Vagina (tissue), 2 donors: ENCODE data around the gene DLG5. TPM values are rescaled to one million over a fixed set of nuclear protein-coding genes. Genes with fewer than 3 reads are reported as not detected.

ENCODE experiments used
- DNase-seq, 2 donors: peaks; one replicate each; pipeline ENCODE4 v3.0.0-alpha.2; 2017; ENCODE audit errors: extremely low spot score in 2 of 2
- H3K27ac ChIP-seq: fragments of 200-600 bp; sonication (generic); one replicate; pipeline ENCODE4 v1.5.1; 2019
- H3K27me3 ChIP-seq: fragments of 200-600 bp; sonication (generic); one replicate; pipeline ENCODE4 v1.5.1; 2019
- H3K36me3 ChIP-seq, 2 donors: fragments of 200-600 bp; sonication (generic); one replicate each; pipeline ENCODE4 v1.5.1; 2017 to 2019
- H3K4me1 ChIP-seq: fragments of 200-600 bp; sonication (generic); one replicate; pipeline ENCODE4 v1.5.1; 2019
- H3K4me3 ChIP-seq, 2 donors: fragments of 200-600 bp; sonication (generic); 1 replicate in 1 of 2; 2 replicates in 1 of 2; pipeline ENCODE4 v1.5.1; 2016 to 2019
- H3K9me3 ChIP-seq: fragments of 200-600 bp; sonication (generic); one replicate; pipeline ENCODE4 v1.5.1; 2019
- POLR2A ChIP-seq, 2 donors: fragments of 450-650 bp; IDR thresholded peaks; one replicate each; pipeline ENCODE4 v1.6.1; 2017; ENCODE audit warnings: antibody characterized with exemption in 2 of 2, mild to moderate bottlenecking in 2 of 2, moderate library complexity in 2 of 2
- POLR2AphosphoS5 ChIP-seq, 2 donors: sonication (generic); formaldehyde crosslinking; IDR thresholded peaks; one replicate each; pipeline ENCODE4 v1.9.0; 2017; ENCODE audit warnings: antibody characterized with exemption in 2 of 2, mild to moderate bottlenecking in 2 of 2, low read depth in 1 of 2; ENCODE audit not compliant: insufficient read depth in 1 of 2
- intact Hi-C: fragments of 100-400 bp; cut with DNase I; formaldehyde crosslinking; loops from one replicate; pipeline ENCODE4 v1.15.1; 2023
- total RNA-seq: library from RNA; depleted of rRNA; stranded (reverse); fragments of >200 nt; gene quantifications from one replicate; pipeline ENCODE4 v1.2.3, GENCODE V29; 2016
- TF ChIP-seq, protein P1 (sequence below), 3 experiments: fragments of 450-650 bp in 2 of 3; fragments of 200-600 bp in 1 of 3; sonication (generic) in 1 of 3; IDR thresholded peaks; one replicate each; pipeline ENCODE4 v1.5.1; 2017 to 2019; ENCODE audit warnings: antibody characterized with exemption in 3 of 3, mild to moderate bottlenecking in 2 of 3, moderate library complexity in 2 of 3

The DLG5 gene
- total RNA-seq, 1 donor from 2014 or later = 57.5 TPM

DNA sequence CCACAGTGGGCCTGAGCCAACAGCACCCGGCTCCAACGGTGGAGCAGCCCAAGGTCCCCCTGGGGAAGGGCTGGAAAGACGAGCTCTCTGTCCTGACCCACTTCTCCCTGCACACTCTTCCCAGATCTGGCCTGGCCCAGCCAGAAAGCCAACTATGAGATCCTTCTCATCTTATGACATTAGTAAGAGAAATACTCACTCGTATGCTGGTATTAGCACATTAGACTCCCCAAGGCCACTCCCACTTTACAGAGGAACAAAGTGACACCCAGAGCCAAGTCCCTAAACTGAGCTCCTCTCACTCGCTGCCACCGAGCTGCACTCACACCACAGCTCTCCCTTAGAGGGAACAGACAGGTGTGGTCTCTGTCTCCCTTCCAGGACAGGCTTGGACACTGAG, 24.8 kb downstream of the DLG5 start:
- Histone ChIP-seq H3K27ac (peak overlapping the region; percentile 46), H3K27me3 (no peaks in the 10 kb centered on the region), H3K9me3 (no peaks in the 10 kb centered on the region), H3K4me3 (no peak overlapping the region), H3K36me3 (no peaks in the 10 kb centered on the region), H3K4me1 (peaks cover 70% of the 10 kb centered on the region)
- intact Hi-C loops = no loop called here
- DNase-seq = no peak
- TF ChIP-seq POLR2A (IDR thresholded peaks at IDR 0.05) (no peak), POLR2AphosphoS5 (IDR thresholded peaks at IDR 0.05; ENCODE audit: insufficient read depth in 1 of 2, low read depth in 1 of 2) (no peak)
- TF ChIP-seq, protein P1, sequence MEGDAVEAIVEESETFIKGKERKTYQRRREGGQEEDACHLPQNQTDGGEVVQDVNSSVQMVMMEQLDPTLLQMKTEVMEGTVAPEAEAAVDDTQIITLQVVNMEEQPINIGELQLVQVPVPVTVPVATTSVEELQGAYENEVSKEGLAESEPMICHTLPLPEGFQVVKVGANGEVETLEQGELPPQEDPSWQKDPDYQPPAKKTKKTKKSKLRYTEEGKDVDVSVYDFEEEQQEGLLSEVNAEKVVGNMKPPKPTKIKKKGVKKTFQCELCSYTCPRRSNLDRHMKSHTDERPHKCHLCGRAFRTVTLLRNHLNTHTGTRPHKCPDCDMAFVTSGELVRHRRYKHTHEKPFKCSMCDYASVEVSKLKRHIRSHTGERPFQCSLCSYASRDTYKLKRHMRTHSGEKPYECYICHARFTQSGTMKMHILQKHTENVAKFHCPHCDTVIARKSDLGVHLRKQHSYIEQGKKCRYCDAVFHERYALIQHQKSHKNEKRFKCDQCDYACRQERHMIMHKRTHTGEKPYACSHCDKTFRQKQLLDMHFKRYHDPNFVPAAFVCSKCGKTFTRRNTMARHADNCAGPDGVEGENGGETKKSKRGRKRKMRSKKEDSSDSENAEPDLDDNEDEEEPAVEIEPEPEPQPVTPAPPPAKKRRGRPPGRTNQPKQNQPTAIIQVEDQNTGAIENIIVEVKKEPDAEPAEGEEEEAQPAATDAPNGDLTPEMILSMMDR (IDR thresholded peaks at IDR 0.05) = no peak

DNA sequence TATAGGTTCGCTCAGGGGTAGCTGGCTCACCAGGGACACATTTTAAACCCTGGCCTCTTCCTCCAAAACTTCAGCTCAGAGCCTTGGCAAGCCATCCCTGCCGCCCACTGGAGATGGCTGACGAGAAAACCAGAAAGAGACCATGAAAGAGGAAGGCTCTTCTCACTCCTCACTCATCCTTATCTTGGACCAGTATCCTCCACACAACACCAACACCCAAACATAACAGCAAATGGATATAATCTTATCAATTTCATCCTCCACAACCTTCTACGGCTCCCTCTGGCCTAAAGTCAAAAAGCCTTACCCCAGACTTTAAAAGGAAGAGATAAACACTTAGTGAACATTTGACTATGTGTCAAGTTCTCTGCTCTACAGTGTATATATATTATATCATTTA, 26.9 kb downstream of the DLG5 start:
- no peak for DNase-seq
- H3K4me3 ChIP-seq = no peak overlapping the region
- TF ChIP-seq, protein P1 (IDR thresholded peaks at IDR 0.05) = no peak
- TF ChIP-seq POLR2AphosphoS5 (IDR thresholded peaks at IDR 0.05; ENCODE audit: insufficient read depth in 1 of 2, low read depth in 1 of 2) (no peak), POLR2A (IDR thresholded peaks at IDR 0.05) (no peak)
- H3K27me3 ChIP-seq = no peaks in the 10 kb centered on the region
- H3K36me3 ChIP-seq = no peaks in the 10 kb centered on the region
- H3K4me1 ChIP-seq = peaks cover 71% of the 10 kb centered on the region
- no peaks in the 10 kb centered on the region for H3K9me3 ChIP-seq
- intact Hi-C loops = no loop called here
- peak overlapping the region; percentile 66 for H3K27ac ChIP-seq

DNA sequence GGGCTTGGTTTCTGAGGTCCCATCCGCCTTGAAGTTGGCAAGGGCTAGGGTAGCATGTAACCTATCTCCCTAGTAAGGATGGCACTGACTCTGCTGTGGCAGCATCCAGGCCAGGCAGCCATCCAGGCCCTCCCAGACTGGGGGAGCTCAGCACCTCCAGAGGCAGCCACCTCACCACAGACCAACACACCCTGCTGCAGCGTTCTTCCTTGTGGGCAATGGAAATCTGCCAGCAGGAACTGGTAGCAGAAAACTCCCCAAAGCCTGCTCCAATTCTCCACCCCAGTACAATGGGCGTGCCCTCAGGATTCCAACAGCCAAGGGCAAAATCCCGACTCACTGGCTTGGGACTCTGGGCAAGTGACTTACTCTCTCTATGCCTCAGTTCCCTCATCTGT, 27.5 kb downstream of the DLG5 start:
- Histone ChIP-seq H3K27me3 (no peaks in the 10 kb centered on the region), H3K4me1 (peaks cover 75% of the 10 kb centered on the region), H3K9me3 (no peaks in the 10 kb centered on the region), H3K4me3 (no peak overlapping the region), H3K27ac (peak overlapping the region; percentile 66), H3K36me3 (no peaks in the 10 kb centered on the region)
- intact Hi-C loops = no loop called here
- TF ChIP-seq, protein P1 (IDR thresholded peaks at IDR 0.05) = no peak
- TF ChIP-seq POLR2A (IDR thresholded peaks at IDR 0.05) (no peak), POLR2AphosphoS5 (IDR thresholded peaks at IDR 0.05; ENCODE audit: insufficient read depth in 1 of 2, low read depth in 1 of 2) (peak in 1 of 2 donors; percentile 2)
- no peak for DNase-seq

DNA sequence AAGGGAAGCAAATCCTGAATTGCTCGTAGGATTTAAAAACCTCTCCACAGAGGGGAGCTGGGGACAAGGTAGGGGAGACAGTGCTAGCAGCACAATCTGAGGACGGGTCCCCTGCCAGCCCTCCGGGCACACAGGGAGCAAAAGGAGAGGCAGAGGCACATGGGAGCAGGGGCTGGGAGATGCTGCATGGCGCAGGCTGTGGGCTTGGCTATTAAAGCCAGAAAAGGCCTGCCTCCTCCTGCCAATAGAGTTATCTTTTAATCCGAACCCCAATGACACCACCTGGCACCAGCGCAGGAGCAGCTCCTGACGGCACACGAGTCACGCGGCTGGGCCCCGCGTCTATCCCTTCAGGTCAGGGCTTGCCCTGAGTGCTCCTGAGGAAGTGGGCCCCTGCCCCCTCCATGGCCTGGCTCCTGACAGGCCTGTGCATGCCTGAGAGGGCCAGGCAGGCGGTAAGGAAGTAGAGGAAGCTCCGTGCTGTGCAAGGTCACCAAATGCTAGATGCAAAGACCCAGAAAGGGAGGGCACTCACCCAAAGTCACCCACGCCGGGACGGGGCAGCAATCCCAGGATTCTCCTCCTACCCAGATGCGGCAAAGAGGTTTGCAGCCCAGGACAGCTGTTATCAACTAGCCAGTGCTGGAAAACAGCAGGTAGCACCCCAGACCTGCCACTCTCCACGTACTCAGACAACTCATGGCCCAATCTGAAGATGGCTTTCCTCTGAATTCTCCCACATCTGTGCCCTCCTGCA, 28.1 kb downstream of the DLG5 start:
- peak in 1 of 2 donors; percentile 93 for DNase-seq

More for the DNA sequence above, 28.1 kb downstream of the DLG5 start:
- H3K4me3 ChIP-seq = no peak overlapping the region
- intact Hi-C loops = no loop called here
- TF ChIP-seq, protein P1 (IDR thresholded peaks at IDR 0.05) = no peak
- peak; percentile 55 to 72 for TF ChIP-seq POLR2AphosphoS5 (IDR thresholded peaks at IDR 0.05; ENCODE audit: insufficient read depth in 1 of 2, low read depth in 1 of 2)
- no peak for TF ChIP-seq POLR2A (IDR thresholded peaks at IDR 0.05)
- peak overlapping the region; percentile 66 for H3K27ac ChIP-seq
- H3K36me3 ChIP-seq = no peaks in the 10 kb centered on the region
- no peaks in the 10 kb centered on the region for H3K9me3 ChIP-seq
- H3K27me3 ChIP-seq = no peaks in the 10 kb centered on the region
- peaks cover 81% of the 10 kb centered on the region for H3K4me1 ChIP-seq
